ENCODE data around the gene SYCP2L. TPM values are rescaled to one million over a fixed set of nuclear protein-coding genes. Genes with fewer than 3 reads are reported as not detected.
"Not testable (repeated sequence)": the region's sequence is repeated elsewhere in the genome, so short reads cannot be mapped to it uniquely, and the experiment has no call there.

The SYCP2L gene
- polyA plus RNA-seq, 1 donor (not counting 4 experiments of a cell fraction or from before 2014, with no cell fraction given), result 1.3 TPM

GRCh38 chr6:11002176-11002575, 115.3 kb downstream of the SYCP2L start:
- no peaks in the 10 kb centered on the region for H4K20me1 ChIP-seq (ENCODE audit: control insufficient read depth, extremely low read depth, insufficient read depth, low read length)
- no peak overlapping the region for H3K9ac ChIP-seq (ENCODE audit: control insufficient read depth, extremely low read depth, insufficient read depth, low read length)
- DNase-seq (ENCODE audit: low read depth, low spot score), result no peak
- H3K4me1 ChIP-seq (ENCODE audit: control insufficient read depth, extremely low read depth, insufficient read depth, low read length), result peaks cover under 1% of the 10 kb centered on the region
- H3K4me2 ChIP-seq (ENCODE audit: control insufficient read depth, extremely low read depth, insufficient read depth, low read depth, low read length), result no peak overlapping the region
- dilution Hi-C loops (cut with MboI; ENCODE audit: extremely low pct_ligation_motif_present, low sequenced_read_pairs), result no loop called here
- no peaks in the 10 kb centered on the region for H3K27me3 ChIP-seq (ENCODE audit: control insufficient read depth, extremely low read depth, insufficient read depth, low read length)
- no peak overlapping the region for H3K27ac ChIP-seq (ENCODE audit: control insufficient read depth, insufficient read depth, low read length)
- H3K4me3 ChIP-seq (ENCODE audit: control insufficient read depth in 2 of 3, extremely low read depth in 1 of 3, insufficient read depth in 2 of 3, low read depth in 1 of 3, low read length in 3 of 3), result no peak overlapping the region
- H3K9me1 ChIP-seq (ENCODE audit: control insufficient read depth, extremely low read depth, insufficient read depth, low read length), result no peaks in the 10 kb centered on the region
- H3K36me3 ChIP-seq (ENCODE audit: control insufficient read depth in 2 of 2, extremely low read depth in 1 of 2, insufficient read depth in 2 of 2, low read length in 2 of 2), result no peaks in the 10 kb centered on the region
- no peak for FAIRE-seq
- TF ChIP-seq CTCF (optimal IDR thresholded peaks at IDR 0.05 in 1 of 3, IDR thresholded peaks at IDR 0.05 in 1 of 3, conservative IDR thresholded peaks at IDR 0.05 in 1 of 3; ENCODE audit: extremely low read depth in 1 of 3, insufficient read depth in 2 of 3, low read length in 3 of 3), result no peak
- TF ChIP-seq EZH2 (IDR thresholded peaks at IDR 0.05; ENCODE audit: low read length), result no peak
- H3K79me2 ChIP-seq (ENCODE audit: control insufficient read depth, insufficient read depth, low read length), result no peaks in the 10 kb centered on the region
- H3K9me3 ChIP-seq (ENCODE audit: control insufficient read depth, low read depth, low read length), result no peaks in the 10 kb centered on the region
- H2AFZ ChIP-seq (ENCODE audit: control insufficient read depth, low read length), result no peak overlapping the region

- DNase-seq (ENCODE audit: low read depth, low spot score); H4K20me1 ChIP-seq (ENCODE audit: control insufficient read depth, extremely low read depth, insufficient read depth, low read length); FAIRE-seq; H3K9me1 ChIP-seq (ENCODE audit: control insufficient read depth, extremely low read depth, insufficient read depth, low read length); H3K4me2 ChIP-seq (ENCODE audit: control insufficient read depth, extremely low read depth, insufficient read depth, low read depth, low read length); H3K4me3 ChIP-seq (ENCODE audit: control insufficient read depth in 2 of 3, extremely low read depth in 1 of 3, insufficient read depth in 2 of 3, low read depth in 1 of 3, low read length in 3 of 3); H3K36me3 ChIP-seq (ENCODE audit: control insufficient read depth in 2 of 2, extremely low read depth in 1 of 2, insufficient read depth in 2 of 2, low read length in 2 of 2); H3K9me3 ChIP-seq (ENCODE audit: control insufficient read depth, low read depth, low read length); dilution Hi-C loops (cut with MboI; ENCODE audit: extremely low pct_ligation_motif_present, low sequenced_read_pairs); H3K27me3 ChIP-seq (ENCODE audit: control insufficient read depth, extremely low read depth, insufficient read depth, low read length); H3K27ac ChIP-seq (ENCODE audit: control insufficient read depth, insufficient read depth, low read length); H2AFZ ChIP-seq (ENCODE audit: control insufficient read depth, low read length); H3K9ac ChIP-seq (ENCODE audit: control insufficient read depth, extremely low read depth, insufficient read depth, low read length); H3K79me2 ChIP-seq (ENCODE audit: control insufficient read depth, insufficient read depth, low read length): not testable (repeated sequence)
- peaks cover 12% of the 10 kb centered on the region for H3K4me1 ChIP-seq (ENCODE audit: control insufficient read depth, extremely low read depth, insufficient read depth, low read length)
These were observed 116.4 kb downstream of the SYCP2L start for GRCh38 chr6:11003297-11003696.

GRCh38 chr6:11006061-11006460, 119.2 kb downstream of the SYCP2L start:
- no peak overlapping the region for H3K4me2 ChIP-seq (ENCODE audit: control insufficient read depth, extremely low read depth, insufficient read depth, low read depth, low read length)
- no peak overlapping the region for H3K27ac ChIP-seq (ENCODE audit: control insufficient read depth, insufficient read depth, low read length)
- no peak overlapping the region for H2AFZ ChIP-seq (ENCODE audit: control insufficient read depth, low read length)
- DNase-seq (ENCODE audit: low read depth, low spot score), result no peak
- no peak for FAIRE-seq
- no peaks in the 10 kb centered on the region for H3K27me3 ChIP-seq (ENCODE audit: control insufficient read depth, extremely low read depth, insufficient read depth, low read length)
- H3K79me2 ChIP-seq (ENCODE audit: control insufficient read depth, insufficient read depth, low read length), result no peaks in the 10 kb centered on the region
- no peaks in the 10 kb centered on the region for H3K9me3 ChIP-seq (ENCODE audit: control insufficient read depth, low read depth, low read length)
- H3K36me3 ChIP-seq (ENCODE audit: control insufficient read depth in 2 of 2, extremely low read depth in 1 of 2, insufficient read depth in 2 of 2, low read length in 2 of 2), result no peaks in the 10 kb centered on the region
- TF ChIP-seq CTCF (optimal IDR thresholded peaks at IDR 0.05 in 1 of 3, IDR thresholded peaks at IDR 0.05 in 1 of 3, conservative IDR thresholded peaks at IDR 0.05 in 1 of 3; ENCODE audit: extremely low read depth in 1 of 3, insufficient read depth in 2 of 3, low read length in 3 of 3) (no peak), EZH2 (IDR thresholded peaks at IDR 0.05; ENCODE audit: low read length) (no peak)
- no peak overlapping the region for H3K4me3 ChIP-seq (ENCODE audit: control insufficient read depth in 2 of 3, extremely low read depth in 1 of 3, insufficient read depth in 2 of 3, low read depth in 1 of 3, low read length in 3 of 3)
- H3K4me1 ChIP-seq (ENCODE audit: control insufficient read depth, extremely low read depth, insufficient read depth, low read length), result peaks cover 27% of the 10 kb centered on the region
- dilution Hi-C loops (cut with MboI; ENCODE audit: extremely low pct_ligation_motif_present, low sequenced_read_pairs), result no loop called here
- H3K9ac ChIP-seq (ENCODE audit: control insufficient read depth, extremely low read depth, insufficient read depth, low read length), result no peak overlapping the region
- H4K20me1 ChIP-seq (ENCODE audit: control insufficient read depth, extremely low read depth, insufficient read depth, low read length), result no peaks in the 10 kb centered on the region
- no peaks in the 10 kb centered on the region for H3K9me1 ChIP-seq (ENCODE audit: control insufficient read depth, extremely low read depth, insufficient read depth, low read length)

All from keratinocyte (primary cell).